Stimulated activated CD8-positive, alpha-beta memory T cell treated with anti-CD3 and anti-CD28 coated beads, Interleukin-7, amount 100 ng/mL, for 1 hour (primary cell): ENCODE results near the gene KRTAP1-5.
"Not testable (repeated sequence)": the region's sequence is repeated elsewhere in the genome, so short reads cannot be mapped to it uniquely, and the experiment has no call there.

Experiments
- DNase-seq, 2 donors: peaks; one replicate each; pipeline ENCODE4 v3.0.0-alpha.2; 2020; ENCODE audit warnings: low read depth in 2 of 2

KRTAP1-5 gene

GRCh38 chr17:41026715-41027471 lies at the start of gene KRTAP1-5:
TSS of gene KRTAP1-5 (minus strand) at chr17:41027208. CDS start at chr17:41027155, 53 bp downstream.
- no peak for DNase-seq

- DNase-seq: no peak
Observed at GRCh38 chr17:41076788-41077187, 49.8 kb upstream of the KRTAP1-5 start.

- no peak for DNase-seq
Observed at GRCh38 chr17:41073676-41074075, 46.7 kb upstream of the KRTAP1-5 start.

GRCh38 chr17:41071606-41072360 lies 44.8 kb upstream of the KRTAP1-5 start:
- no peak for DNase-seq

GRCh38 chr17:41069031-41069430 lies 42.0 kb upstream of the KRTAP1-5 start:
- no peak for DNase-seq

- DNase-seq: no peak
Observed at GRCh38 chr17:41067281-41067680, 40.3 kb upstream of the KRTAP1-5 start.

GRCh38 chr17:41065829-41066624 lies 39.0 kb upstream of the KRTAP1-5 start, which contains the start of gene KRTAP2-4:
TSS of gene KRTAP2-4 (minus strand) at chr17:41065879. CDS start at chr17:41065845, 34 bp downstream.
- DNase-seq: no peak

GRCh38 chr17:41065016-41065689 lies 38.1 kb upstream of the KRTAP1-5 start:
- DNase-seq: not testable (repeated sequence)

- DNase-seq: no peak
Observed at GRCh38 chr17:41064301-41064700, 37.3 kb upstream of the KRTAP1-5 start.

- no peak for DNase-seq
Observed at GRCh38 chr17:41063449-41063848, 36.4 kb upstream of the KRTAP1-5 start.

GRCh38 chr17:41061964-41062363 lies 35.0 kb upstream of the KRTAP1-5 start:
- no peak for DNase-seq

- DNase-seq: no peak
Observed at GRCh38 chr17:41060052-41060604, 33.1 kb upstream of the KRTAP1-5 start, which contains the start of gene KRTAP2-3. TSS of gene KRTAP2-3 (minus strand) at chr17:41060114. CDS start at chr17:41060050, 64 bp downstream.

- DNase-seq: not testable (repeated sequence)
Observed at GRCh38 chr17:41059276-41060051, 32.5 kb upstream of the KRTAP1-5 start.

GRCh38 chr17:41058741-41059140 lies 31.7 kb upstream of the KRTAP1-5 start:
- DNase-seq: no peak

GRCh38 chr17:41057547-41057946 lies 30.5 kb upstream of the KRTAP1-5 start:
- DNase-seq: no peak

- not testable (repeated sequence) for DNase-seq
Observed at GRCh38 chr17:41055130-41055529, 28.1 kb upstream of the KRTAP1-5 start, which contains the start of gene KRTAP2-2. TSS of gene KRTAP2-2 (minus strand) at chr17:41055230. CDS start at chr17:41055211, 19 bp downstream.

GRCh38 chr17:41054556-41054955 lies 27.5 kb upstream of the KRTAP1-5 start:
- not testable (repeated sequence) for DNase-seq

- DNase-seq: no peak
Observed at GRCh38 chr17:41054025-41054424, 27.0 kb upstream of the KRTAP1-5 start.

GRCh38 chr17:41052566-41052965 lies 25.6 kb upstream of the KRTAP1-5 start:
- no peak for DNase-seq

GRCh38 chr17:41049110-41049509 lies 22.1 kb upstream of the KRTAP1-5 start:
- DNase-seq: no peak
